Body of pancreas (tissue), 4 donors: Measurements from ENCODE around the gene MRPL55.

Experiments
- POLR2A ChIP-seq, 3 donors: fragments of 450-650 bp; IDR thresholded peaks; one replicate each; pipeline ENCODE4 v1.6.1; 2016; ENCODE audit warnings: antibody characterized with exemption in 3 of 3, mild to moderate bottlenecking in 2 of 3
- TF ChIP-seq, protein P1 (sequence below), 7 experiments: fragments of 450-650 bp in 4 of 7; fragments of 200-600 bp in 3 of 7; sonication (generic) in 3 of 7; IDR thresholded peaks; one replicate each; pipeline ENCODE4 v1.5.1; 2016 to 2019; ENCODE audit warnings: antibody characterized with exemption in 7 of 7

DNA sequence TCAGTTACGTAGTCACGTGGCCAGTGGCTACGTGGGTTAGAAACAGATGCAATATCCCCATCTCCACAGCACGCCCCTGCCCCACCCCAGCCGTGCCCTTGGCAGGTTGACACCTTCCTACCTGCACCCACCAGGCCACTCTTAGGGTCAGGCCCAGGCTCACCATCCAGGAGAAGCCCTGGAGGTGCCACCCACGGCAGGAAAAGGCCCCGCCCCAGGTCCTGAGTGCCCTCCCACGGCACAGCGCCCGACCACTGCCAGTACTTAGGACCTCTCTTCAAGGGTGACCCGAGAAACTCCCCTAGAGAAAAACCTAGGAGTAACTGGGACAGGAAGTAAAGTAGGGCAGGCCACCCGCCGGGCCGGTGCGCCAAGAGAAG is 7.5 kb downstream of the MRPL55 start:
- TF ChIP-seq, protein P1, sequence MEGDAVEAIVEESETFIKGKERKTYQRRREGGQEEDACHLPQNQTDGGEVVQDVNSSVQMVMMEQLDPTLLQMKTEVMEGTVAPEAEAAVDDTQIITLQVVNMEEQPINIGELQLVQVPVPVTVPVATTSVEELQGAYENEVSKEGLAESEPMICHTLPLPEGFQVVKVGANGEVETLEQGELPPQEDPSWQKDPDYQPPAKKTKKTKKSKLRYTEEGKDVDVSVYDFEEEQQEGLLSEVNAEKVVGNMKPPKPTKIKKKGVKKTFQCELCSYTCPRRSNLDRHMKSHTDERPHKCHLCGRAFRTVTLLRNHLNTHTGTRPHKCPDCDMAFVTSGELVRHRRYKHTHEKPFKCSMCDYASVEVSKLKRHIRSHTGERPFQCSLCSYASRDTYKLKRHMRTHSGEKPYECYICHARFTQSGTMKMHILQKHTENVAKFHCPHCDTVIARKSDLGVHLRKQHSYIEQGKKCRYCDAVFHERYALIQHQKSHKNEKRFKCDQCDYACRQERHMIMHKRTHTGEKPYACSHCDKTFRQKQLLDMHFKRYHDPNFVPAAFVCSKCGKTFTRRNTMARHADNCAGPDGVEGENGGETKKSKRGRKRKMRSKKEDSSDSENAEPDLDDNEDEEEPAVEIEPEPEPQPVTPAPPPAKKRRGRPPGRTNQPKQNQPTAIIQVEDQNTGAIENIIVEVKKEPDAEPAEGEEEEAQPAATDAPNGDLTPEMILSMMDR (IDR thresholded peaks at IDR 0.05), result no peak
- no peak for TF ChIP-seq POLR2A (IDR thresholded peaks at IDR 0.05)
